Measurements from ENCODE around the gene TSPAN11. TPM values are rescaled to one million over a fixed set of nuclear protein-coding genes. Genes with fewer than 3 reads are reported as not detected.

TSPAN11 gene, protein sequence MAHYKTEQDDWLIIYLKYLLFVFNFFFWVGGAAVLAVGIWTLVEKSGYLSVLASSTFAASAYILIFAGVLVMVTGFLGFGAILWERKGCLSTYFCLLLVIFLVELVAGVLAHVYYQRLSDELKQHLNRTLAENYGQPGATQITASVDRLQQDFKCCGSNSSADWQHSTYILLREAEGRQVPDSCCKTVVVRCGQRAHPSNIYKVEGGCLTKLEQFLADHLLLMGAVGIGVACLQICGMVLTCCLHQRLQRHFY
- total RNA-seq (10 to 100 TPM in 1 of 2 donors, 1 to 10 TPM in 1; 9.3 to 12.7 TPM), polyA plus RNA-seq (ENCODE audit: insufficient read length in 2 of 2) (10 to 100 TPM; 44.2 to 48.6 TPM)
- long read RNA-seq, donor 1, transcript TSPAN11-204 (8 exons, 1,058 nt) = major isoform, 6 of 18 reads
- long read RNA-seq, donor 1, partial matches to known transcripts = 12 of 18 reads
- long read RNA-seq, donor 1, other reads (novel, unspliced or antisense) = 0 of 18 reads
- long read RNA-seq, donor 2, partial matches to known transcripts = 0 of 4 reads
- long read RNA-seq, donor 2, other reads (novel, unspliced or antisense) = 0 of 4 reads
- long read RNA-seq, donor 3, partial matches to known transcripts = 9 of 13 reads
- long read RNA-seq, donor 3, other reads (novel, unspliced or antisense) = 0 of 13 reads
- long read RNA-seq, donor 4, partial matches to known transcripts = 0 of 2 reads
- long read RNA-seq, donor 4, other reads (novel, unspliced or antisense) = 0 of 2 reads

DNA sequence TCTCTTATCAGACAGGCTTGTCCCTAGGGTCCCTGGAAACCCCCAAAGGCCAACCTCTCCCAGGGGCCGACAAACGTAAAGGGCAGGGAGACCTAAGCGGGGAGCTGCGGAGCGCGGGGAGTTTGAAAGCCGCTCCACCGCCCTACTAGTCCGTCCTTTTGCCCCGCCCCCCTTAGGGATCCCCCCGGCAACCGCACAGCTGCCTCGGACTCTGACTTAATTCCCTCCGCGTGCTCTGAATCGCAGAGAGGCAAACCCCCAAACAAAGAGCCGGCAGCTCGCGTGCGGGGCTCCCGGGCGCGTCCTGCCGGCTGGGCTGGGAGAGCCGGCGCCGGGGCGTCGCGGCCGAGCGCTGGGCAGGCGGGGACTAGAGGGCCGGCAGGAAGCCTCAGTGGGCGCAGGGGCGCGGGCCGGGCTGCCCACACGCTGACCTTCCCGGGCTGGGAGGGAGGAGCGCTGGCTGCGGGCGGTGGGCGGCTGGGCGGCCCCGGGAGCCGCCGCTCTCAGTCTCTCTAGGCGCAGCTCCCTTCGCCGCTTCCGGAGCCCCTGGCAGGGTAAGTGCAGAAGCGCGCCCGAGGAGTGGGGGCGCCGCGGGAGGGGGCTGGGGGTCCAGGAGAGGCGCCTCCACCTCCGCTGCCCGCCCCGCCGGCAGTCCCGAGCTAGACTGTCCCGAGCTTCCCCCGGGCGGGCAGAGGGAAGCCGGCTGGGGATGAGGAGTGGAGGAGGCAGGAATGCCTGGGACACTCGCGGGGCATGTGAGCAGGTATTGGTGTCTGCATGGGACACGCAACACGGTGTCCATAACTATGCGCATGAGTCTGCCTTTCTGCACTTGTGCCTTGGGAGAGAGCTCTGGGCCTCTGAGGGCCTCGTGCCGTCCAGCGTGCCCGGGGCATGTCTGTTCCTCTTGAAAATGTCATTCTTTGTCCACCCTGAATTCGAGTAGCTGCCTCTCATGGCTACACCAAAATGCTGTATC, at the start of gene TSPAN11:
Gene TSPAN11 (plus strand): TSS at position 506 of the 979 bp plus-strand sequence. CDS start 27,244 bp downstream, outside the sequence.
- peaks cover 41% of the 10 kb centered on the region for H3K4me1 ChIP-seq (ENCODE audit: control insufficient read depth, insufficient read depth, low read length)
- peak within 1 kb of the TSS; percentile 22 for H3K27ac ChIP-seq (ENCODE audit: low read depth, low read length)
- 2% methylated on average over 78 of the region's 78 CpGs for WGBS (ENCODE audit: insufficient coverage)
- H3K36me3 ChIP-seq (ENCODE audit: control insufficient read depth, insufficient read depth, low read length) = no peaks in the 10 kb centered on the region
- no peaks in the 10 kb centered on the region for H3K27me3 ChIP-seq (ENCODE audit: control insufficient read depth, insufficient read depth, low read length)
- peak in 5 of 6 donors; percentile 64 to 93 (median 73) for DNase-seq (ENCODE audit: low read depth in 4 of 6, low spot score in 6 of 6)
- H3K9me3 ChIP-seq (ENCODE audit: control insufficient read depth, insufficient read depth, low read length) = no peaks in the 10 kb centered on the region
- peak within 1 kb of the TSS; percentile 44 for H3K4me3 ChIP-seq (ENCODE audit: low read depth, low read length)

GRCh38 chr12:30877105-30877875, 49.3 kb upstream of the TSPAN11 start:
- Histone ChIP-seq H3K27ac (ENCODE audit: low read depth, low read length) (no peak overlapping the region), H3K9me3 (ENCODE audit: control insufficient read depth, insufficient read depth, low read length) (no peaks in the 10 kb centered on the region), H3K4me3 (ENCODE audit: low read depth, low read length) (no peak overlapping the region), H3K27me3 (ENCODE audit: control insufficient read depth, insufficient read depth, low read length) (no peaks in the 10 kb centered on the region), H3K36me3 (ENCODE audit: control insufficient read depth, insufficient read depth, low read length) (no peaks in the 10 kb centered on the region), H3K4me1 (ENCODE audit: control insufficient read depth, insufficient read depth, low read length) (peaks cover 8% of the 10 kb centered on the region)
- DNase-seq (ENCODE audit: low read depth in 4 of 6, low spot score in 6 of 6) = no peak
- WGBS (ENCODE audit: insufficient coverage) = 88% methylated on average over 4 of the region's 7 CpGs

GRCh38 chr12:30878024-30878423, 48.5 kb upstream of the TSPAN11 start:
- H3K9me3 ChIP-seq (ENCODE audit: control insufficient read depth, insufficient read depth, low read length) = no peaks in the 10 kb centered on the region
- no CpG with 5 or more reads among the region's 2 CpGs for WGBS (ENCODE audit: insufficient coverage)

GRCh38 chr12:30880061-30880460, 46.5 kb upstream of the TSPAN11 start:
- Histone ChIP-seq H3K9me3 (ENCODE audit: control insufficient read depth, insufficient read depth, low read length) (no peaks in the 10 kb centered on the region), H3K27ac (ENCODE audit: low read depth, low read length) (no peak overlapping the region), H3K4me1 (ENCODE audit: control insufficient read depth, insufficient read depth, low read length) (peaks cover 1% of the 10 kb centered on the region), H3K4me3 (ENCODE audit: low read depth, low read length) (no peak overlapping the region), H3K36me3 (ENCODE audit: control insufficient read depth, insufficient read depth, low read length) (no peaks in the 10 kb centered on the region), H3K27me3 (ENCODE audit: control insufficient read depth, insufficient read depth, low read length) (no peaks in the 10 kb centered on the region)
- peak in 1 of 6 donors; percentile 24 for DNase-seq (ENCODE audit: low read depth in 4 of 6, low spot score in 6 of 6)
- WGBS (ENCODE audit: insufficient coverage) = 20% methylated on average over 1 of the region's 6 CpGs

More at GRCh38 chr12:30878024-30878423, 48.5 kb upstream of the TSPAN11 start:
- Histone ChIP-seq H3K36me3 (ENCODE audit: control insufficient read depth, insufficient read depth, low read length) (no peaks in the 10 kb centered on the region), H3K27me3 (ENCODE audit: control insufficient read depth, insufficient read depth, low read length) (no peaks in the 10 kb centered on the region), H3K4me1 (ENCODE audit: control insufficient read depth, insufficient read depth, low read length) (peaks cover 8% of the 10 kb centered on the region), H3K27ac (ENCODE audit: low read depth, low read length) (no peak overlapping the region), H3K4me3 (ENCODE audit: low read depth, low read length) (no peak overlapping the region)
- DNase-seq (ENCODE audit: low read depth in 4 of 6, low spot score in 6 of 6) = no peak

GRCh38 chr12:30880813-30881212, 45.7 kb upstream of the TSPAN11 start:
- H3K9me3 ChIP-seq (ENCODE audit: control insufficient read depth, insufficient read depth, low read length) = no peaks in the 10 kb centered on the region
- H3K4me3 ChIP-seq (ENCODE audit: low read depth, low read length) = no peak overlapping the region
- DNase-seq (ENCODE audit: low read depth in 4 of 6, low spot score in 6 of 6) = no peak
- H3K36me3 ChIP-seq (ENCODE audit: control insufficient read depth, insufficient read depth, low read length) = no peaks in the 10 kb centered on the region
- no peaks in the 10 kb centered on the region for H3K27me3 ChIP-seq (ENCODE audit: control insufficient read depth, insufficient read depth, low read length)
- no CpG with 5 or more reads among the region's 3 CpGs for WGBS (ENCODE audit: insufficient coverage)
- no peak overlapping the region for H3K27ac ChIP-seq (ENCODE audit: low read depth, low read length)
- H3K4me1 ChIP-seq (ENCODE audit: control insufficient read depth, insufficient read depth, low read length) = no peaks in the 10 kb centered on the region

- Histone ChIP-seq H3K4me3 (ENCODE audit: low read depth, low read length) (no peak overlapping the region), H3K27me3 (ENCODE audit: control insufficient read depth, insufficient read depth, low read length) (no peaks in the 10 kb centered on the region), H3K4me1 (ENCODE audit: control insufficient read depth, insufficient read depth, low read length) (no peaks in the 10 kb centered on the region), H3K9me3 (ENCODE audit: control insufficient read depth, insufficient read depth, low read length) (no peaks in the 10 kb centered on the region), H3K36me3 (ENCODE audit: control insufficient read depth, insufficient read depth, low read length) (no peaks in the 10 kb centered on the region), H3K27ac (ENCODE audit: low read depth, low read length) (no peak overlapping the region)
- peak in 1 of 6 donors; percentile 24 for DNase-seq (ENCODE audit: low read depth in 4 of 6, low spot score in 6 of 6)
- no CpG with 5 or more reads among the region's 3 CpGs for WGBS (ENCODE audit: insufficient coverage)
Observed at GRCh38 chr12:30882706-30883105, 43.8 kb upstream of the TSPAN11 start.

DNA sequence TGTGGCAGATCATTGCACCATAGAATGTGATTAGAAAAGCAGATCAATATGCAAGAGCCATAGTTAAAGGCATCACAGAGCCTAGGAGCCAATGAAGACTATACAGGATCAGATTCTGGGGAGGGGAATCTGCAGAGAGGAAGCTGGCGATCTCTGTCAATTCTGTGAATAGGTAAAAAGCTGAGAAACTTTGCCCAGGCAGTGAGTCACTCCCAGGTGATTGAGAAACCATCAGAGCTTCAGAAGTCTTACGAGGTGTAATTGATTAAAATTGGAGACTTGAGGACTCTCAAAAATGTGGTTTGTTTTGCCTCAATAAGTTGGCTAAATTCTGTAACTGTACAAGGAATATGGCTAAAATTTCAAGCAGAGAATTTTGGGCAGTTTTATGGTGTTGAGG, 41.7 kb upstream of the TSPAN11 start:
- H3K27ac ChIP-seq (ENCODE audit: low read depth, low read length) = no peak overlapping the region
- no peaks in the 10 kb centered on the region for H3K27me3 ChIP-seq (ENCODE audit: control insufficient read depth, insufficient read depth, low read length)
- no peaks in the 10 kb centered on the region for H3K9me3 ChIP-seq (ENCODE audit: control insufficient read depth, insufficient read depth, low read length)
- DNase-seq (ENCODE audit: low read depth in 4 of 6, low spot score in 6 of 6) = no peak
- H3K36me3 ChIP-seq (ENCODE audit: control insufficient read depth, insufficient read depth, low read length) = no peaks in the 10 kb centered on the region
- H3K4me1 ChIP-seq (ENCODE audit: control insufficient read depth, insufficient read depth, low read length) = no peaks in the 10 kb centered on the region
- H3K4me3 ChIP-seq (ENCODE audit: low read depth, low read length) = no peak overlapping the region
- WGBS (ENCODE audit: insufficient coverage) = 73% methylated on average over 2 of the region's 2 CpGs

- no peaks in the 10 kb centered on the region for H3K4me1 ChIP-seq (ENCODE audit: control insufficient read depth, insufficient read depth, low read length)
- 68% methylated on average over 2 of the region's 2 CpGs for WGBS (ENCODE audit: insufficient coverage)
- H3K27ac ChIP-seq (ENCODE audit: low read depth, low read length) = no peak overlapping the region
- no peak for DNase-seq (ENCODE audit: low read depth in 4 of 6, low spot score in 6 of 6)
- H3K27me3 ChIP-seq (ENCODE audit: control insufficient read depth, insufficient read depth, low read length) = no peaks in the 10 kb centered on the region
- H3K4me3 ChIP-seq (ENCODE audit: low read depth, low read length) = no peak overlapping the region
- H3K36me3 ChIP-seq (ENCODE audit: control insufficient read depth, insufficient read depth, low read length) = no peaks in the 10 kb centered on the region
- H3K9me3 ChIP-seq (ENCODE audit: control insufficient read depth, insufficient read depth, low read length) = no peaks in the 10 kb centered on the region
Observed at GRCh38 chr12:30885321-30885720, 41.2 kb upstream of the TSPAN11 start.
